NCI-H748 treated with DMSO at 0.1 percent for 48 hours (cell line): Measurements from ENCODE around the gene RBM22.

Source experiments
- DNase-seq: peaks from one replicate; lab custom pipeline; 2025; lab: John Stamatoyannopoulos, UW

The RBM22 gene

DNA sequence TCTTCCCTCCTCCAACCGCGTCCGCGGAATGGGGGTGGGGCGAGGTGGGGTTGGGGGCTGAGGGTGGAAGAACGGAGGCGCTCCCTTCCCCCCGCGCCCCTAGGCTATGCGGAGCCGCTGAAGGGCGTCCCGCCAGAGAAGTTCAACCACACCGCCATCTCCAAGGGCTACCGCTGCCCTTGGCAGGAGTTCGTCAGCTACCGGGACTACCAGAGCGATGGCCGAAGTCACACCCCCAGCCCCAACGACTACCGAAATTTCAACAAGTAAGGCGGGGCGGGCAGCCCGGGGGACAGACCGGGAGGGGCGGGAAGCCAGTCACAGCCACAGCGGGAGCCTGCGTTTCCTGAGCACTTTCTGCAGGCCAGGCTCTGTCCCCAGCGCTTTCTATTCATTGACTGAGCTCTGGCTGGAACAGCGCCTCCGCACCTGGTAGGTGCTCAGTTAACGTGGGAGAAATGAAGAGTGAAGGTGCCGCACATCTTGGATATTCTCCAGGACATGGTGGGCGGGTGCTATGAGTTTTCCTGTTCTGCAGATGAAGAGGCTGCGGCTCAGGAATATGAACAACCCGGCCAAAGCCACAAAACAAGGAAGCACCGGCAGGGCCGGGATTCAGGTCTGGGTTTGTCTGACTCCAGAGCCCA is 28.5 kb downstream of the RBM22 start:
- no peak for DNase-seq

DNA sequence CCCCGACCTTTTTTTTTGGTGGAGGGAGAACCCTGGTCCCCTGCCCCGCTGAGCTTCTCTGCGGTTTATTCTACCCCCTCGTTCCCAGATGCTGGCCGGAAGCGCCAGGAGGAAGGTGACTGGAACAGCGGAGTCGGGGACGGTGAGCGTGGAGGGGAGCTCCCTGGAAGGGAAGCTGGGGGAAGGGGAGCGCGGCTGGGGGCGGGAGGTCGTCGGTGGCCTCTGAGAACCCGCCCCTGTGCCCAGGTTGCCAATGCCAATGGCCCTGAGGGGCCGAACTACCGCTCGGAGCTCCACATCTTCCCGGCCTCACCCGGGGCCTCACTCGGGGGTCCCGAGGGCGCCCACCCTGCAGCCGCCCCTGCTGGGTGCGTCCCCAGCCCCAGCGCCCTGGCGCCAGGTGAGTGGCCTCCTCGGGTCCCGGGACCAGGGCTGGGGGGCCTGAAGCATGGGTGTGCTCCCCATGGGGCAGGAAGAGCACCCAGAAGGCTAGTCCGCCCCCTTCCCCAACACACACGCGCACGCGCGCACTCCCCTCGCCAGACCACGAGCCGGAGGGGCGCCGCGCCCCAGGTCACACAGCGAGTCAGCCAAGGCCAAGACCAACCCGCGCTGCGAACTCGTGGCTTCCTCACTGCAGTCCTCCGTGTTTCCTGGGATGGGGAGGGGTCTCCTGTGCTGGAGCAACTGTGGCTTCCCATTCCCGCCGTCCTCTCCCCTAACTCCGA is 29.2 kb downstream of the RBM22 start:
- no peak for DNase-seq

DNA sequence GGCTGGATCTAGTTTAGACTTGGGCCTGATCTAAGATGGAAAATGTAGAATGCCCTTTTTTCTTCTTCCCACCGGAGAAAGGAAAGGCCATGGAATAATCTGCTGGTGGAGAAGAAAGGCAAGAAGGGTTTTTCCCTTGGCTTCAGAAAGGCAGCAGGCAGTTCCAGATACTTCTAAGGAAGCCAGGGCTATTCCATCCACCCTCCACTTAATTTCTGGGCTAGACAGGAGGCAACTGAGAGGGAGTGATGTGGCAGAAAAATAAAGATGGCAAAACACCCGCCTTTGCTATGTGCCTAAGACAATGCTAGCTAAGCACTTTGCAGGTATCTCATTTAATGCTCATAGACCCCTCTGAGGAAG is 29.9 kb downstream of the RBM22 start:
- DNase-seq = no peak

DNA sequence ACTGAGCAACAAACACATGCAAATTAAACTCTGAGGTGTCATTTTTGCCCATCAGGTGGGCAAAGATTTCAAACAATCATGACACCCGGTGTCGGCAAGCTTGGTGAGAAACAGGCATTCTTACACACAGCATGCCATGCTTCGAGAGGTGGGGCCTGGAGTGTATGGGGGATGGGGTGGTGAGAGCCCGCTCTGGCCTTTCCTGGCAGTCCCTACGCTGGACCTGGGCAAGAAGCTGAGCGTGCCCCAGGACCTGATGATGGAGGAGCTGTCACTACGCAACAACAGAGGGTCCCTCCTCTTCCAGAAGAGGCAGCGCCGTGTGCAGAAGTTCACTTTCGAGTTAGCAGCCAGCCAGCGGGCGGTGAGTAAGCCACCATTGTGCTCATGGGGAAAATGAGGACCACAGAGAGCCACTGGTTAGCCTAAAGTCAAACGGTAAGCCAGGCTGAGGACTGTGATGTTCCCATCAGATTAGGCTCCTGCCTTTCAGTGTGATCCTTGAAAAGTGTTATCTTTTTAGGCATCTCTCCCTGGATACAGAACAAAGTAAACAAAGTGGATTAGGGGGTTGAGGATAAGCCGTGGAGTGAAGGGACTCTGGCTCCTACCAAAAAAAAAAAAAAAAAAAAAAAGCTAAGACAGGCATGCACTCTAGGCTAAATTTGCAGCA is 30.5 kb downstream of the RBM22 start:
- no peak for DNase-seq

DNA sequence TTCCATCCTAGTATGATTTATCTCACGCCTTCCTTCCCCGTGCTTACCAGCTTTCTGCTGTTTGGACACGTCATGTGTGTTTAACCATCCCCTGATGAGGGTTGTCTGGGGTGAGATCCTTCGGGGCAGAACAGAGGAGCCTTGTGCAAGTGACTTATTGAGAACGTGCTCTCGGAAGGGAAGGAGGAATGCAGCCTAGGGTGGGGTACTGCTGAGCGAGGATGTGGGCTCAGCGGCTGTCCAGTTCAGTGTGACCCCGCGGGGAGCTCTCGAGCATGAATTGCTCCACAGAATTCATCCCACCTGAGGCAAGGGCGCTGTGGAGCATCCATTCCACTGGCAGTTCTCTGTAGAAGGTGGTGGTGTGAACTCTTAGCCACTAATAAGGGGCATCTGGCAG is 35.8 kb downstream of the RBM22 start:
- DNase-seq = no peak

DNA sequence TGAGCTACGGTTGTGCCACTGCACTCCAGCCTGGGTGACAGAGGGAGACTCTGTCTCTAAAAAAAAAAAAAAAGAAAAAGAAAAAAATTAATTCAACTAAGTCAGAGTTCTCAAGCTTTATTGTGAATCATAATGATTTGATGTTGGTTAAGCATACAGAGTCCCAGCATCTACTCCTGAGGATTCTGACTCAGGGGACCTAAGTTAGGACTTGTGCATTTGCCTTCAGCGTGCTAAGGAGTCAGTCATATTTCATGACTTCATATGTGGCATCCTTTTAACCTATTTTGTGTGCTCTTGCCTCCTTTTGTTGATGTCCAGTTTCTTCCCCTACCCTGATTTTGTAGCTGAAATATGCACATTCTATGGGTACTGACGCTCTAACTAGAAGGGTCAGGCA is 36.9 kb downstream of the RBM22 start:
- DNase-seq = no peak

DNA sequence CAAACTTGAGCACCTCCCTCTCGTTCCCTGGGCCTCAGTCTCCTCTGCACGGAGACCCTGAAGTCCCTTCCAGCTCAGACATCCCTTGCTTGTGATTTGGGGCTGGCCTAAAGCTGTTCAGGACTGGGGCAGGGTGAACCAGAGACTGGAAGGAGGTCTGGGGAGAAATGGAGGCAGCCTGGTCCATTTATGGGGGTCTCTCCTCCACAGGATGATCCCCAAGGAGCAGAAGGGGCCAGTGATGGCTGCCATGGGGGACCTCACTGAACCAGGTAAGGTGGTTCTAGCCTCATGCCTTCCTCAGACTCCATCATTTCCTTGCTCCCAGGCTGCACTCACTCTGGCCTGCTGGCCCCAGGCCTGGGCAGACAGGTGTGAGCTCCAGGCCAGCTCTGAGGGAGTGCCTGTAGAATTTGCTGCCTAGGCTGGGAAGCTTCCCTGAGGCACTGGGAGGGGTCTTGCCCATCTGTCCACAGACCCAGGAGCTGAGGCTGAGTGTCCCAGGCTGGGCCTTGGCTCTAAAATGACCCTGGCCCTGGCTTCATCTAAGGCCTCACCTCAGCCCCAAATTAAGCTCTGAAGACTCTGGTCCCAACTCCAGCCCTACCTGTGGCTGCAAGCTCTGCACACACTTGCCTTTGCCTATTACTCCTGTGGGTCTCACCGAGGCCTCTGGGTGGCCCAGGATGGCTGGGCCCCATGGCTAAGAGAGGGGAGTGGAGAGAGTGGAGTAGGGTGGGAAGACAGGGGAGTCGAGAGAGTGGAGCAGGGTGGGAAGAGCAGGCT is 37.9 kb downstream of the RBM22 start:
- DNase-seq = no peak

DNA sequence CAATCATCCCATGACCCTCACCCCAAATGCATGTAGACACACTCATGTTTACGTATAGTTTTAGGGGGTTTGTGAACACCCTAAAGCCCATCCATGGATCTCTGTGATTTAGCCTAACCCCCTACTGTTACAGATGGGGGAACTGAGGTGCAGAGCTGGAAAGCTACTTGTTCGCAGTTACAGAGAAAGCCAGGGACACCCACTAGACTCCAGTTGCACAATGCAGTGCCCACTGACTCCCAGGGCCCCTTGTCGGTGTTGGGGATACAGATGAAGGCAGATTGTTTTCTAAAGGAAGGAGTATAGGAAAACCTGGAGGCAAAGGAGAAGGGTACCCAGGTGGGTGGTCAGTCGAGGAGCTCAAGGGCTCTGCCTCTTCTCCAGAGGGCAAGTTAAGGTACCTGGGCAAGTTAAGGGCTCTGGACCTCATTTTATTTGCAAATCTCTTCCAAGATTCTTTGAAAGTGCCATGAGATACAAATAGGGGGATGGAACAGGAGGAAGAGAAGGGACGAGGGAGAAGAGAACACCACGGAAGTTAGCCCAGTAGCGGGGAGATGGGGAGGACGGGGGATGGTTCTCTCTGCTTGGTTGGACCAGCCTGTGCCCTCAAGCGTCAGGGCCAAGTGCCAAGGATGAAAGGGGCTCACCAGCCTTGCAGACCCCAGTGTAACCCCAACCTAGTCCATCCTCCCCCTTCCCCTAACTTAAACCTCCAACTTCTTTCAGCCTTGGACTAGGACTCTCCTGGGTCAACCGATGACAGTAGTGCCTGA is 38.9 kb downstream of the RBM22 start:
- DNase-seq = no peak

DNA sequence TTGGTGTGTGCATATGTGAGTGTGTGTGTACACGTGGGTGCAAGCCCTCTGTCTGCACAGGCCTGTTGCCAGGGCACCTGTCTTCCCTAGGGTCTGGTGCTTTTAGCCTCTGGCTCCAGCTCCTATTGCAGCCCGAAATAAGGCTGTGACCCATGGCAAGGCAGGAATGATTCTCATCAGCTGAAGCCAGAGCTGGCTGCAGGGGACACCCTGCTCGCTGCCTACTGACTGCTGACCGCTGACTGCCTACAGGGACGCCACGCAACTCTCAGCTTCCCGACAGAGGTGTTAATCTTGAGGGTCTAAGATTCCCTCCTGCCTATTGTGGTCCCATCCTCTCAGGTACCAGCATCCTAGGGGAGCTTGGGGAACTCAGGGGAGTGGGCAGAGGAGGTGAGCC is 39.8 kb downstream of the RBM22 start, which contains the start of gene MYOZ3:
Gene MYOZ3 (plus strand): TSS at position 166 of the 400 bp plus-strand sequence. CDS start 1,691 bp downstream, outside the sequence.
- DNase-seq = no peak

DNA sequence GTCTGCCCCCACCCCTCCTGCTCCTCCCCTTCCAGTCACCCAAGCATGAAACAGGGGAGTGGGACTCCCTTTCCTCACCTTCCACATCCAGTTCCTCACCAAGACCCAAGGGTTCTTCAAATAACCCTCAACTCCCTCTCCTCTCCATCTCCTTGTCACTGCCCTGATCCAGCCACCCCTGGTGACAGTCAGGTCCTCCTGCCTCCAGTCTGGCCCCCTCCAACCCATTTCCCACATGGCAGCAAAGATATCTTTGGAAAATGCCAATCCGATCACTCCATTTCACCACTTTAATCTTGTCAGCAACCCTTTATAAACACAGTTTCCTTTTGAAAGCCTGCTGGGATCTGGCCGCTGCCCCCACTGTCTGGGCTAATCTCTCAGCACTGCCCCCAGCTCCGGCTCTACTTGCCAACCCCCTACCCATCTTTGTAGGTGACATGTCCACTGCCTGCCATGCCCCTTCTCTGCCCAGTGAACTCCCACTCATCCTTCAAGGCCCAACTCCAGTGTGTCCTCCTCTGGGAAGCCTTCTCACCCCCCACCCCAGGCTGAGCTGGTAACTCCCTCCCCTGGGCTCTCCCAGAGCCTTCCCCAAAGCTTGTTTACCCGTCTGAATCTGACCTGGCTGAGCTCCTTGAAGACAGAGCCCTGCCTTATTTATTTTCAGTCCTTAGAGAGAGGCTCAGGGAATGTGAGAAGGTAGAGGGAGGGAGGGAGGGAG is 40.6 kb downstream of the RBM22 start:
- DNase-seq = no peak

DNA sequence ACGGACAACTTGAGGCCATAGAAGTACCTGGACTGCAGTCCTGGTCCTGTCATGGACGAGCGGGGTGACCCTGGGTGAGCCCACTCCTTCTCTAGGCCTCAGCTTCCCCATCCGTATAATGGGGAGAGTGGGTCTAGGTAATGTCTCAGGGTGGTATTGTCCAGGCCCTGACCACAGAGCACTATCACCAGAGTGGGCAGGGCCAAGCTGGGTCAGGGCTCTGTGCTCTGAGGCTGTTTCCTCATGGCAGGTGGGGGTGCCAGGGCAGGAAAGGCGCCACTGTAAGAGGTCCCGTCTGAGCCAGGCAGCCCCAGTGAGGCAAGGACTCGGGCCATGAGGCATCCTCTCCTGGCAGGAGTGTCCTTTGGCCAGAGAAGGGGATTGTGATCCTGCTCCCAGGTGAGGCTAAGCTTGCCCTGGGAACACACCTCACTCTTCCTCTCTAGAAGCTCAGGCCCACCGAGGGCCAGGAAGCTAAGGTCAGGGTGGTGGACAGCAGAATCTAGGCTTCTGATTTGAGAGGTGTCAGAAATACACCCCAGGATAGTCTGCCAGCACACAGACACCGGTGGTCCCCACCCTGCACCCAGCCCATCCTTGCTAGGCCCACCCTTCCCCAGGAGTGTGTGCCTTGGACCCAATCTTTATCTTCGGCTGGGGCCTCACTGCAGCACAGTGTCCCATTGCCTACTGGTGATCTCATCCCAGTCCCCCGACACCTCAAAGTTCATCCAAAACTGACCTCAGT is 41.3 kb downstream of the RBM22 start:
- DNase-seq = no peak

DNA sequence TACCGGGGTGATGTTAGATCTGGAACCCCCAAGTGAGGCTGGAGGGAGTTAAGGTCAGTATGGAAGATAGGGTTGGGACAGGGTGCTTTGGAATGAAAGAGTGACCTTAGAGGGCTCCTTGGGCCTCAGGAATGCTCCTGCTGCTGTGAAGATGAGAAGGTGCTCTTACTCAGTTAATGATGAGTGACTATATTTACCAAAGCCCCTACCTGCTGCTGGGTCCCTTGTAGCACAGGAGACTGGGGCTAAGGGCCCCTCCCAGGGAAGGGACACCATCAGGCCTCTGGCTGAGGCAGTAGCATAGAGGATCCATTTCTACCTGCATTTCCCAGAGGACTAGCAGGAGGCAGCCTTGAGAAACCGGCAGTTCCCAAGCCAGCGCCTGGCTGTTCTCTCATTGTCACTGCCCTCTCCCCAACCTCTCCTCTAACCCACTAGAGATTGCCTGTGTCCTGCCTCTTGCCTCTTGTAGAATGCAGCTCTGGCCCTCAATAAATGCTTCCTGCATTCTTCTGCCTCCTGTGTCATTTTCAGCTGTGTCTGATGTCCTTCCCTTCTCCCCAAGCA is 42.1 kb downstream of the RBM22 start:
- no peak for DNase-seq

DNA sequence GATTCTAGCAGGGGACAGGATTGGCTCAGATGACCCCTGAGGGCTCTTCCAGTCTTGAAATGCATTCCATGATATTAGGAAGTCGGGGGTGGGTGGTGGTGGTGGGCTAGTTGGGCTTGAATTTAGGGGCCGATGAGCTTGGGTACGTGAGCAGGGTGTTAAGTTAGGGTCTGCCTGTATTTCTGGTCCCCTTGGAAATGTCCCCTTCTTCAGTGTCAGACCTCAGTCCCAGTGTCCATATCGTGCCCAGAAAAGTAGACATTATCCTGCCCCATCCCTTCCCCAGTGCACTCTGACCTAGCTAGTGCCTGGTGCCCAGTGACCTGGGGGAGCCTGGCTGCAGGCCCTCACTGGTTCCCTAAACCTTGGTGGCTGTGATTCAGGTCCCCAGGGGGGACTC is 42.7 kb downstream of the RBM22 start:
- DNase-seq = no peak

DNA sequence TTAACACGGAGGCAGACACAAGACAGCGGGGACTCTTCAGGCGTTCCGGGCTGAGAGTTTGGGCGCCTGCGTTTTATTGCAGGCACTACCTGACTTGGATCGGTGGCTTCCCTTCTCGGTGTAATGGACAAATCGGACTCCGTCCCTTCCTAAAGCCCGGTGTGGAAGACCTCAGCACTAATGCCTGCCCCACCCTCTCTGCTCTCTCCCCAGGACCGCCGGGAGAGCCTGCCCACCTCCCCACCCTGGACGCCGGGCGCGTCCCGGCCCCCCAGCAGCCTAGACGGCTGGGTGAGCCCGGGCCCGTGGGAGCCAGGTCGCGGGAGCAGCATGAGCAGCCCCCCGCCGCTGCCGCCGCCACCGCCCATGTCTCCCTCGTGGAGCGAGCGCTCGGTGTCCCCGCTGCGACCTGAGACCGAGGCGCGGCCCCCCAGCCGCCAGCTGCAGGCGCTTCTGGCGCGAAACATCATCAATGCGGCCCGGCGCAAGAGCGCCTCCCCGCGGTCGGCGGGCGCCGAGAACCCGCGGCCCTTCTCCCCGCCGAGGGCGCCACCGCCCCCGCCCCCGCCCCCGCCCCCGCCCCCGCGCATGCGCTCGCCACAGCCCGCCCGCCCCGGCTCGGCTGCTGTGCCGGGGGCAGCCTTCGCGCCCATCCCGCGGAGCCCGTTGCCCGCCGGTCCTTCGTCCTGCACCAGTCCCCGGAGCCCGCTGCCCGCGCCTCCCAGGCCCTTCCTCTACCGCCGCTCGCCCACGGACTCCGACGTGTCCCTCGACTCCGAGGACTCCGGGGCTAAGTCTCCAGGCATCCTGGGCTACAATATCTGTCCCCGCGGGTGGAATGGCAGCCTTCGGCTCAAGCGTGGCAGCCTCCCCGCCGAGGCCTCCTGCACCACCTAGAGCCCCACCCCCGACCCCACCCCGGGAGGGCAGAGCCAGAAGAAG is 44.4 kb downstream of the RBM22 start:
- peak; percentile 46 for DNase-seq

DNA sequence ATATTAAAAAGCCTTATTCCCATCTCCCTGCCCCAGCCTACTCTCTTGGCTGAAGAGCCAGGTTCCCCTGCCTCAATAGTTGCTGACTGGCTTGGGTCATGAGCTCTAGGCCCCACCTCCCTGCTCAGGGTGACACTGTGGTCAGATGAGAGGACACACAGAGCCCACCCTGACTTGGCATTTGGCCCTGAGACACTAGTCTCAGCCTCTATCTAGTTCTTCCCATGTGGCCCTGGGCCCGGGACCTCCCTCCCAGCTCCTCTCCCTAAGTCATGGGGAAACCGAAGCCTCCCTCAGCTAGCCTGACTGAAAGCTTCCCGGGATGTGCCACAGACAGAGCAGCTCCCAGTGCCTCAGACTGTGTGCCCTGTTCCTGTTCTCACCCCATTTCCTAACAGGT is 45.6 kb downstream of the RBM22 start:
- no peak for DNase-seq

DNA sequence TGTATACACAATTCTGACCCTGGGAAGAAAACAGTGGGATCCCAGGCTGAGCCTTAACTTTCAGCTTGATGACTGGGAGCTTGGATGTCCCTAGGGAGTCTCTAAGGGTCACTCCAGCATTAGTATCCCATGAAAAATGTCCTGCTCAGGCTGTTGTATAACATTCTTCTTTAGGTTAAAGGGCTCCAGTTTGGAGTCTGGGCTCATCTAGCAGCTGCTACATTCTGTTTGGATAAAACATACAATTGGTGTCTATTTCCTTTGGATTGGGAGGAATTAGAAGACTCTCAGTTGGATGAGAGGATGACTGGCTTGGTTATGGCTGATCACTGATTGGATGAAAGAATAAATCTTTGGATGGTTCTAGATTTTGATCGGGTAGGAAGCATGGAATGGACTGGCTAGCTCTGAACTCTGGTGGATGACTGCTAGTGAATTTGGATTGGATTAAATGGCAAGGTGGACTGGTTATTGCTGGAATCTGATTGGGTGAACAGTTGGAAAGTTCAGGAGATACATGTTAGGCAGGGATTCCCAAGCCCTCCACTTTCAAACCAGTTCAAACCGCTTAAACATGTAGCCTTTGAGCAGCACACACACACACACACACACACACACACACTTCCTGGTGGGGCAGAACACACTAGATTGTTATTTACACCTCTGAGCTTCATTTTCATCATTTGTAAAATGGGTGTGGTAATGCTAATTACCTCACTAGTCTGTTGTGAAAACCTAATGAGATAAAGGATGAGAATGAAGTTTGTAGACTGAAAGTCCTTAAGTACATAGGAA is 46.9 kb downstream of the RBM22 start:
- no peak for DNase-seq

DNA sequence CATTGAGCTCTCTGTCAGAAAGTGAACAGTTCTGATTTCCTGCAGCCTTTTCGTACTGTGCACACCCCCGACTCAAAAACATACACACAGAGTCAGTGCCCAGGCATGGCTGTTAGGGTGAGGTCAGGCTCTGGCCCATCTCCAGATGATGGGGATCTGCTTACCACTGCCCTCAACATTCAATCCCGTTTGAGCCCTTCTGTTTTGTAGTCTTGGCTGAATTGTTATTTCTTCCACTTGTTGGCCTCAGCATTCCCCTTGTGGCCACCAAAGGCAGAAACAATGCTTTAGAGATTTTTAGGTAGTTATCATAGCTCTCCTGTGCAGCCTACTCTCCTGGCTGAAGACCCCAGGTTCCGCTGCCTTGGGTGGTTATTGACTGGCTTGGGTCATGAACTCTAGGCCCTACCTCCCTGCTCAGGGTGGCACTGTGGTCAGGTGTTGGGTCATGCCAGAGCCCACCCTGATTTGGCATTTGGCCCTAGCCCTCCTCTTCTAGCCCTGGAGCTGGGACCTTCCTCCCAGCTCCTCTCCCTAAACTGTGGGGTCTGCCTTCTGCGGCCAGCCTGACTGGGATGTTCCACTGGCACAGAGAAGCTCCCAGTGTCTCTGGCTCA is 47.6 kb downstream of the RBM22 start:
- DNase-seq = no peak
